Spleen (tissue), 11 donors: ENCODE results near the gene FBXO21. TPM values are rescaled to one million over a fixed set of nuclear protein-coding genes. Genes with fewer than 3 reads are reported as not detected.

ENCODE experiments used
- DNase-seq: peaks from one replicate; pipeline ENCODE4 v3.0.0-alpha.2; 2020
- H3K27ac ChIP-seq, 8 donors: fragments of 200-600 bp; sonication (generic) in 7 of 8; 1 replicate in 4 of 8; 2 replicates in 4 of 8; pipeline versions ENCODE4 v1.5.0 to v1.8.0; 2016 to 2021; ENCODE audit warnings: inconsistent platforms in 4 of 8, mild to moderate bottlenecking in 4 of 8, moderate library complexity in 1 of 8
- H3K27me3 ChIP-seq, 7 donors: fragments of 200-600 bp; sonication (generic) in 6 of 7; replicated peaks in 1 of 7; 1 replicate in 4 of 7; 2 replicates in 3 of 7; pipeline versions ENCODE4 v1.5.0 to v1.8.0; 2016 to 2021; ENCODE audit warnings: inconsistent platforms in 3 of 7, mild to moderate bottlenecking in 1 of 7
- H3K36me3 ChIP-seq, 6 donors: fragments of 200-600 bp; sonication (generic) in 5 of 6; 1 replicate in 4 of 6; 2 replicates in 2 of 6; pipeline versions ENCODE4 v1.5.0 to v1.8.0; 2016 to 2021; ENCODE audit warnings: inconsistent platforms in 2 of 6
- H3K4me1 ChIP-seq, 6 donors: fragments of 200-600 bp; sonication (generic) in 5 of 6; 1 replicate in 3 of 6; 2 replicates in 3 of 6; pipeline versions ENCODE4 v1.5.0 to v1.8.0; 2016 to 2021; ENCODE audit warnings: inconsistent platforms in 3 of 6
- H3K4me3 ChIP-seq, 8 donors: fragments of 200-600 bp; sonication (generic) in 7 of 8; 1 replicate in 4 of 8; 2 replicates in 4 of 8; pipeline versions ENCODE4 v1.5.0 to v1.8.0; 2016 to 2021; ENCODE audit warnings: inconsistent platforms in 4 of 8, mild to moderate bottlenecking in 4 of 8, moderate library complexity in 2 of 8
- H3K9me3 ChIP-seq, 8 donors: fragments of 200-600 bp; sonication (generic) in 7 of 8; 1 replicate in 4 of 8; 2 replicates in 4 of 8; pipeline versions ENCODE4 v1.5.0 to v1.8.0; 2016 to 2021; ENCODE audit warnings: inconsistent platforms in 4 of 8
- CTCF ChIP-seq, 11 experiments: fragments of 200-600 bp in 7 of 11; fragments of 450-650 bp in 4 of 11; sonication (generic) in 4 of 11; IDR thresholded peaks in 8 of 11; conservative IDR thresholded peaks in 3 of 11; 1 replicate in 7 of 11; 2 replicates in 4 of 11; pipeline versions ENCODE4 v1.4.0 to v1.8.0; 2016 to 2021; ENCODE audit warnings: antibody characterized with exemption in 11 of 11, inconsistent platforms in 4 of 11, mild to moderate bottlenecking in 1 of 11
- POLR2A ChIP-seq, 3 donors: fragments of 450-650 bp; IDR thresholded peaks; one replicate each; pipeline ENCODE4 v1.5.1; 2017; ENCODE audit warnings: antibody characterized with exemption in 3 of 3, mild to moderate bottlenecking in 1 of 3
- POLR2AphosphoS5 ChIP-seq, 3 donors: sonication (generic); formaldehyde crosslinking; IDR thresholded peaks; one replicate each; pipeline ENCODE4 v1.5.1; 2017; ENCODE audit warnings: antibody characterized with exemption in 3 of 3
- WGBS, 5 donors: extraction: QIAGEN DNeasy Blood & Tissue Kit in 3 of 5; methylation state at CpG; one replicate each; pipeline versions ENCODE4 v1.1.5 to v1.1.7; 2013 to 2018; 5-methylcytosine and 5-hydroxymethylcytosine counted together
- intact Hi-C: fragments of 100-400 bp; cut with DNase I; formaldehyde crosslinking; loops from one replicate; pipeline ENCODE4 v1.15.0; 2023; ENCODE audit warnings: low total_unique reads
- polyA plus RNA-seq, 3 donors: library from polyadenylated mRNA; stranded (reverse); fragments of 200-250 nt; gene quantifications; one replicate each; pipeline ENCODE4 v1.2.1, GENCODE V29; 2013
- total RNA-seq, 7 donors: library from RNA; depleted of rRNA in 3 of 7; stranded (reverse); fragments of >200 nt in 3 of 7; fragmentation: NEBNext Ultra II Directional in 4 of 7; extraction: Animal tissue kit (Norgen Biotek cat#: 25700) in 4 of 7; gene quantifications; one replicate each; pipeline versions ENCODE4 v1.1.0 to v1.2.1, GENCODE V29; 2016 to 2021
- donor health status: healthy with polysubstance abuse.
- donor health status: DM: no; HTN: no; CAD: no; lungs with moderate emphysema.
- donor health status: DM: no; HTN: no; CAD: no.
- donor health status: Bipolar disorder and iron deficiency.
- donor health status: healthy.
- donor health status: DM: no; HTN: no; CAD: no.
- donor health status: DM: yes; HTN: yes; CAD: no.

Gene FBXO21
- total and polyA plus RNA-seq, 10 donors, result 6.3 to 130 (median 39.2) TPM

GRCh38 chr12:117169548-117169947 is 20.7 kb downstream of the FBXO21 start:
- no peaks in the 10 kb centered on the region for H3K9me3 ChIP-seq
- no peak for TF ChIP-seq POLR2AphosphoS5 (IDR thresholded peaks at IDR 0.05)
- TF ChIP-seq POLR2A (IDR thresholded peaks at IDR 0.05), result no peak
- no peak for TF ChIP-seq CTCF (IDR thresholded peaks at IDR 0.05 in 8 of 11, conservative IDR thresholded peaks at IDR 0.05 in 3 of 11)
- H3K4me1 ChIP-seq, result no peaks in the 10 kb centered on the region
- H3K4me3 ChIP-seq, result no peak overlapping the region
- H3K36me3 ChIP-seq, result peaks cover under 1 to 100% (median 97%) of the 10 kb centered on the region in 6 donors
- H3K27me3 ChIP-seq, result no peaks in the 10 kb centered on the region
- H3K27ac ChIP-seq, result no peak overlapping the region
- intact Hi-C loops, result no loop called here
- no peak for DNase-seq
- WGBS, 5 donors, result 94 to 100% (median 98%) methylated on average over 3 of the region's 3 CpGs

GRCh38 chr12:117168976-117169375 is 21.3 kb downstream of the FBXO21 start:
- Histone ChIP-seq H3K9me3 (no peaks in the 10 kb centered on the region), H3K36me3 (peaks cover 3 to 100% (median 97%) of the 10 kb centered on the region in 6 donors), H3K27ac (no peak overlapping the region), H3K4me3 (no peak overlapping the region), H3K4me1 (no peaks in the 10 kb centered on the region), H3K27me3 (no peaks in the 10 kb centered on the region)
- no peak for DNase-seq
- intact Hi-C loops, result no loop called here
- WGBS, 5 donors, result 65 to 95% (median 79%) methylated on average over 3 of the region's 3 CpGs
- TF ChIP-seq CTCF (IDR thresholded peaks at IDR 0.05 in 8 of 11, conservative IDR thresholded peaks at IDR 0.05 in 3 of 11), result no peak
- no peak for TF ChIP-seq POLR2AphosphoS5 (IDR thresholded peaks at IDR 0.05)
- no peak for TF ChIP-seq POLR2A (IDR thresholded peaks at IDR 0.05)

- no peaks in the 10 kb centered on the region for H3K27me3 ChIP-seq
- no peaks in the 10 kb centered on the region for H3K9me3 ChIP-seq
- intact Hi-C loops, result no loop called here
- TF ChIP-seq POLR2AphosphoS5 (IDR thresholded peaks at IDR 0.05) (peak in 1 of 3 donors; percentile 19), CTCF (IDR thresholded peaks at IDR 0.05 in 8 of 11, conservative IDR thresholded peaks at IDR 0.05 in 3 of 11) (no peak)
- peaks cover 3 to 100% (median 97%) of the 10 kb centered on the region in 6 donors for H3K36me3 ChIP-seq
- H3K4me3 ChIP-seq, result no peak overlapping the region
- WGBS, 5 donors, result 85 to 95% (median 92%) methylated on average over 2 to 4 of the region's 4 CpGs
- peaks cover 0 to 2% (median 0%) of the 10 kb centered on the region in 6 donors for H3K4me1 ChIP-seq
- H3K27ac ChIP-seq, result no peak overlapping the region
- DNase-seq, result no peak
Measured at GRCh38 chr12:117167769-117168168, 22.5 kb downstream of the FBXO21 start.

GRCh38 chr12:117166107-117166506 is 24.2 kb downstream of the FBXO21 start:
- intact Hi-C loops, result no loop called here
- Histone ChIP-seq H3K36me3 (peaks cover 3 to 100% (median 98%) of the 10 kb centered on the region in 6 donors), H3K4me3 (no peak overlapping the region), H3K27ac (no peak overlapping the region), H3K4me1 (peaks cover 0 to 11% (median 0%) of the 10 kb centered on the region in 6 donors), H3K9me3 (no peaks in the 10 kb centered on the region), H3K27me3 (no peaks in the 10 kb centered on the region)
- TF ChIP-seq CTCF (IDR thresholded peaks at IDR 0.05 in 8 of 11, conservative IDR thresholded peaks at IDR 0.05 in 3 of 11), result no peak
- TF ChIP-seq POLR2AphosphoS5 (IDR thresholded peaks at IDR 0.05), result no peak
- TF ChIP-seq POLR2A (IDR thresholded peaks at IDR 0.05), result no peak
- no peak for DNase-seq
- WGBS, 5 donors, result 91 to 96% (median 95%) methylated on average over 4 of the region's 4 CpGs
